Stimulated activated CD4-positive, alpha-beta T cell treated with anti-CD3 and anti-CD28 coated beads, Interleukin-15, amount 100 ng/mL, for 48 hours (primary cell): ENCODE results near the gene PRELID1.
"Not testable (repeated sequence)": the region's sequence is repeated elsewhere in the genome, so short reads cannot be mapped to it uniquely, and the experiment has no call there.

Source experiments
- DNase-seq, 2 donors: peaks; one replicate each; pipeline ENCODE4 v3.0.0-alpha.2; 2020; ENCODE audit warnings: low read depth in 2 of 2

PRELID1 gene

GRCh38 chr5:177303121-177303924 lies at the start of gene PRELID1, which contains the start of gene RAB24:
PRELID1 (plus strand) TSS chr5:177303799; CDS start chr5:177303986, 187 bp downstream.
RAB24 (minus strand) TSS chr5:177303719; CDS start chr5:177303288, 431 bp downstream.
- peak; percentile 78 to 87 for DNase-seq

GRCh38 chr5:177256296-177256695 lies 47.3 kb upstream of the PRELID1 start:
- no peak for DNase-seq

- DNase-seq = not testable (repeated sequence)
Measured at GRCh38 chr5:177258711-177259110, 44.9 kb upstream of the PRELID1 start.

- DNase-seq = no peak
Measured at GRCh38 chr5:177260961-177261360, 42.6 kb upstream of the PRELID1 start.

GRCh38 chr5:177261510-177261909 lies 42.1 kb upstream of the PRELID1 start:
- DNase-seq = no peak

- no peak for DNase-seq
Measured at GRCh38 chr5:177264178-177264577, 39.4 kb upstream of the PRELID1 start.

GRCh38 chr5:177265395-177265794 lies 38.2 kb upstream of the PRELID1 start:
- no peak for DNase-seq

- no peak for DNase-seq
Measured at GRCh38 chr5:177269232-177269895, 34.2 kb upstream of the PRELID1 start.

- no peak for DNase-seq
Measured at GRCh38 chr5:177269976-177270375, 33.6 kb upstream of the PRELID1 start.

- DNase-seq = no peak
Measured at GRCh38 chr5:177270653-177271052, 32.9 kb upstream of the PRELID1 start.

- no peak for DNase-seq
Measured at GRCh38 chr5:177271113-177271512, 32.5 kb upstream of the PRELID1 start.

GRCh38 chr5:177275883-177276282 lies 27.7 kb upstream of the PRELID1 start:
- no peak for DNase-seq

- no peak for DNase-seq
Measured at GRCh38 chr5:177276886-177277285, 26.7 kb upstream of the PRELID1 start.

- no peak for DNase-seq
Measured at GRCh38 chr5:177288191-177288590, 15.4 kb upstream of the PRELID1 start.

GRCh38 chr5:177290816-177291596 lies 12.6 kb upstream of the PRELID1 start:
- DNase-seq = no peak

- no peak for DNase-seq
Measured at GRCh38 chr5:177291735-177292134, 11.9 kb upstream of the PRELID1 start.

GRCh38 chr5:177293819-177294581 lies 9.6 kb upstream of the PRELID1 start:
- DNase-seq = no peak

- no peak for DNase-seq
Measured at GRCh38 chr5:177294632-177295031, 9.0 kb upstream of the PRELID1 start.

- no peak for DNase-seq
Measured at GRCh38 chr5:177295924-177296323, 7.7 kb upstream of the PRELID1 start.

- no peak for DNase-seq
Measured at GRCh38 chr5:177296581-177296980, 7.0 kb upstream of the PRELID1 start.

GRCh38 chr5:177297922-177298321 lies 5.7 kb upstream of the PRELID1 start:
- DNase-seq = no peak

GRCh38 chr5:177299697-177300096 lies 3.9 kb upstream of the PRELID1 start:
- DNase-seq = no peak
